GM12891 (cell line): ENCODE measurements around the gene PLD3.

ENCODE experiments used
- DNase-seq: peaks from one replicate; pipeline ENCODE4 v3.0.0; 2011; ENCODE audit warnings: low spot score; ENCODE audit not compliant: insufficient read length
- FAIRE-seq: peaks from 2 replicates; lab custom pipeline; 2011; peaks lifted over from hg19 to GRCh38; lab: Jason Lieb, UNC
- PAX5 ChIP-seq: IDR thresholded peaks from 2 replicates; pipeline ENCODE4 v1.6.1; 2011; ENCODE audit warnings: low read length, moderate library complexity, mild to moderate bottlenecking; ENCODE audit not compliant: insufficient read depth, severe bottlenecking
- POLR2A ChIP-seq: IDR thresholded peaks from 2 replicates; pipeline ENCODE4 v1.6.1; 2011; ENCODE audit warnings: low read depth, low read length, control low read depth
- POLR2AphosphoS5 ChIP-seq: IDR thresholded peaks from 2 replicates; pipeline ENCODE4 v1.6.1; 2011; ENCODE audit warnings: low read depth, low read length, control low read depth
- POU2F2 ChIP-seq: IDR thresholded peaks from 2 replicates; pipeline ENCODE4 v1.6.1; 2011; ENCODE audit warnings: low read depth, mild to moderate bottlenecking, control low read depth, low read length, moderate library complexity
- SPI1 ChIP-seq: IDR thresholded peaks from 2 replicates; pipeline ENCODE4 v1.6.1; 2011; ENCODE audit warnings: low read depth, low read length, control low read depth
- TAF1 ChIP-seq: IDR thresholded peaks from 2 replicates; pipeline ENCODE4 v1.6.1; 2011; ENCODE audit warnings: low read depth, low read length, control low read depth

Gene PLD3

GRCh38 chr19:40342644-40343311 is 5.7 kb upstream of the PLD3 start:
- TF ChIP-seq POU2F2 (no peak), PAX5 (no peak), POLR2AphosphoS5 (no peak), SPI1 (no peak), TAF1 (no peak), POLR2A (no peak)
- no peak for DNase-seq

GRCh38 chr19:40344422-40344821 is 4.1 kb upstream of the PLD3 start:
- DNase-seq = no peak
- TF ChIP-seq POLR2AphosphoS5 (no peak), TAF1 (no peak), POLR2A (no peak)
- no peak for FAIRE-seq

More at GRCh38 chr19:40342644-40343311, 5.7 kb upstream of the PLD3 start:
- no peak for FAIRE-seq

- DNase-seq (no peak), FAIRE-seq (no peak)
- no peak for TF ChIP-seq TAF1
- TF ChIP-seq POU2F2 = no peak
- TF ChIP-seq POLR2A = no peak
- TF ChIP-seq POLR2AphosphoS5 = no peak
- TF ChIP-seq PAX5 = no peak
- TF ChIP-seq SPI1 = no peak
These were observed 539 bp downstream of the PLD3 start for GRCh38 chr19:40348961-40349507.

- DNase-seq (no peak), FAIRE-seq (peak; percentile 94)
- TF ChIP-seq PAX5 (no peak), TAF1 (0 out of 2 replicates have a peak, but pooled peaks have one; percentile 46), POLR2A (peak; percentile 83), POLR2AphosphoS5 (peak; percentile 59; the same call in 1 of the 2 replicates), POU2F2 (peak; percentile 40; the same call in 1 of the 2 replicates), SPI1 (peak; percentile 91)
These were observed 7.6 kb downstream of the PLD3 start for GRCh38 chr19:40355975-40356680.

GRCh38 chr19:40356681-40357595 is 8.4 kb downstream of the PLD3 start:
- DNase-seq = no peak

GRCh38 chr19:40357640-40358039 is 9.1 kb downstream of the PLD3 start:
- TF ChIP-seq PAX5 (no peak), SPI1 (no peak)
- DNase-seq (no peak), FAIRE-seq (peak; percentile 86)

More at GRCh38 chr19:40356681-40357595, 8.4 kb downstream of the PLD3 start:
- TF ChIP-seq POLR2AphosphoS5 = no peak
- no peak for TF ChIP-seq POLR2A
- FAIRE-seq = peak; percentile 31

GRCh38 chr19:40358773-40359172 is 10.3 kb downstream of the PLD3 start:
- DNase-seq (peak; percentile 59), FAIRE-seq (peak; percentile 93)
- TF ChIP-seq SPI1 = peak; percentile 26; the same call in 1 of the 2 replicates
- peak; percentile 97 for TF ChIP-seq PAX5
- TF ChIP-seq POLR2A = no peak
- TF ChIP-seq POLR2AphosphoS5 = no peak
- TF ChIP-seq TAF1 = no peak
- TF ChIP-seq POU2F2 = 0 out of 2 replicates have a peak, but pooled peaks have one; percentile 15

GRCh38 chr19:40360020-40360707 is 11.7 kb downstream of the PLD3 start:
- peak; percentile 48 for FAIRE-seq
- DNase-seq = no peak
- TF ChIP-seq POLR2AphosphoS5 = no peak
- no peak for TF ChIP-seq POLR2A
- no peak for TF ChIP-seq PAX5
- TF ChIP-seq TAF1 = no peak
- TF ChIP-seq SPI1 = no peak
- TF ChIP-seq POU2F2 = no peak

GRCh38 chr19:40360708-40361241 is 12.3 kb downstream of the PLD3 start:
- FAIRE-seq (no peak), DNase-seq (no peak)
- TF ChIP-seq TAF1 (no peak), SPI1 (no peak), PAX5 (no peak), POU2F2 (no peak), POLR2A (no peak), POLR2AphosphoS5 (no peak)
